ENCODE measurements around the gene DNAH6.

DNAH6 gene

DNA sequence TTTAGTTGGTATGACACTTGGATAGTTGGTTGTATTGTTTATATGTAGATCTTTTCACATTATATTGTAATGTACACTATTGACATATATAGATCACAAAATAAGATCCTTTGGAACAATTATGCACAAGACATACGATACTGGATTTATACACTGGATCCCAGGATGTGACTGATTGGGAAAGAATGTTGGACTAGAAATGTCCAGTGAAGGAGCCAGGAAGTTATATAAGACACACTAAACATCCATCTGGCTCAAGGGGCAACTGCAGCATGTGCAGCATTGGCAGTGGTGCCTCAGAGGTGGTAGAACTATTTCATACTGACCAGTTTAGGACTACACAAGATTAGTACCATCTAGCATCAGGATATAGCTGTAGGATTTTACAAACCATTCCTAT is 259.7 kb downstream of the DNAH6 start:
- TF ChIP-seq ARNTL (CRISPR knock-in tag; IDR thresholded peaks at IDR 0.05; ENCODE audit: borderline replicate concordance, low read depth) (no peak), ZFP30 (CRISPR knock-in tag; IDR thresholded peaks at IDR 0.05) (no peak), CSRNP3 (CRISPR knock-in tag; IDR thresholded peaks at IDR 0.05) (no peak), TSHZ2 (CRISPR knock-in tag; IDR thresholded peaks at IDR 0.05) (no peak), GLIS3 (CRISPR knock-in tag; IDR thresholded peaks at IDR 0.05) (no peak), ESRRG (CRISPR knock-in tag; IDR thresholded peaks at IDR 0.05) (no peak), ZC3H10 (CRISPR knock-in tag; IDR thresholded peaks at IDR 0.05) (no peak), SNAI2 (CRISPR knock-in tag; IDR thresholded peaks at IDR 0.05) (no peak), ZFP3 (CRISPR knock-in tag; IDR thresholded peaks at IDR 0.05) (no peak)
- ATAC-seq: no peak

GRCh38 chr2:84778911-84779690 is 262.8 kb downstream of the DNAH6 start:
- no peak for ATAC-seq

DNA sequence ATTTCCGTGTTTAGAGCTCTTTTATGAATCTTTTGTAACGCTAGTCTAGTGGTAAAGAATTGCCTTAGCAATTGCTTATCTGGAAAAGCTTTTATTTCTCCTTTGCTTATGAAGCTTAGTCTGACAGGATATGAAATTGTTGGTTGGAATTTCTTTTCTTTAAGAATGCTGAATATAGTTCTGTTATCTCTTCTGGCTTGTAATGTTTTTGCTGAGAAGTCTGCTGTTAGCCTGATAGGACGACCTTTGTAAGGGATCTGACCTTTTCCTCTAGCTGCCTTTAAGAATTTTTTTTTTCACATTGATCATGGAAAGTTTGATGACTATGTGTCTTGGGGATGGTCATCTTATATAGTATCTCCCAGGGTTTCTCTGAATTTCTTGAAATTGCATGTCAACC is 263.5 kb downstream of the DNAH6 start:
- no peak for ATAC-seq
- TF ChIP-seq RARB (CRISPR knock-in tag; IDR thresholded peaks at IDR 0.05) (no peak), ZFP3 (CRISPR knock-in tag; IDR thresholded peaks at IDR 0.05) (no peak), ZNF70 (CRISPR knock-in tag; IDR thresholded peaks at IDR 0.05) (no peak), OSR1 (CRISPR knock-in tag; IDR thresholded peaks at IDR 0.05) (no peak), ZC3H10 (CRISPR knock-in tag; IDR thresholded peaks at IDR 0.05) (no peak), TOX (CRISPR knock-in tag; IDR thresholded peaks at IDR 0.05; ENCODE audit: borderline replicate concordance) (no peak), ZNF8 (CRISPR knock-in tag; IDR thresholded peaks at IDR 0.05) (no peak), GLIS3 (CRISPR knock-in tag; IDR thresholded peaks at IDR 0.05) (no peak), BACH2 (CRISPR knock-in tag; IDR thresholded peaks at IDR 0.05; ENCODE audit: borderline replicate concordance) (no peak)
- TF ChIP-seq, protein P1, sequence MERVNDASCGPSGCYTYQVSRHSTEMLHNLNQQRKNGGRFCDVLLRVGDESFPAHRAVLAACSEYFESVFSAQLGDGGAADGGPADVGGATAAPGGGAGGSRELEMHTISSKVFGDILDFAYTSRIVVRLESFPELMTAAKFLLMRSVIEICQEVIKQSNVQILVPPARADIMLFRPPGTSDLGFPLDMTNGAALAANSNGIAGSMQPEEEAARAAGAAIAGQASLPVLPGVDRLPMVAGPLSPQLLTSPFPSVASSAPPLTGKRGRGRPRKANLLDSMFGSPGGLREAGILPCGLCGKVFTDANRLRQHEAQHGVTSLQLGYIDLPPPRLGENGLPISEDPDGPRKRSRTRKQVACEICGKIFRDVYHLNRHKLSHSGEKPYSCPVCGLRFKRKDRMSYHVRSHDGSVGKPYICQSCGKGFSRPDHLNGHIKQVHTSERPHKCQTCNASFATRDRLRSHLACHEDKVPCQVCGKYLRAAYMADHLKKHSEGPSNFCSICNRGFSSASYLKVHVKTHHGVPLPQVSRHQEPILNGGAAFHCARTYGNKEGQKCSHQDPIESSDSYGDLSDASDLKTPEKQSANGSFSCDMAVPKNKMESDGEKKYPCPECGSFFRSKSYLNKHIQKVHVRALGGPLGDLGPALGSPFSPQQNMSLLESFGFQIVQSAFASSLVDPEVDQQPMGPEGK (CRISPR knock-in tag; IDR thresholded peaks at IDR 0.05; ENCODE audit: borderline replicate concordance): no peak

More at GRCh38 chr2:84778911-84779690, 262.8 kb downstream of the DNAH6 start:
- no peak for TF ChIP-seq GLIS3 (CRISPR knock-in tag; IDR thresholded peaks at IDR 0.05)
- TF ChIP-seq PPARA (CRISPR knock-in tag; IDR thresholded peaks at IDR 0.05; ENCODE audit: borderline replicate concordance): no peak
- no peak for TF ChIP-seq ESRRG (CRISPR knock-in tag; IDR thresholded peaks at IDR 0.05)
- TF ChIP-seq ZNF70 (CRISPR knock-in tag; IDR thresholded peaks at IDR 0.05): no peak
- TF ChIP-seq TSHZ2 (CRISPR knock-in tag; IDR thresholded peaks at IDR 0.05): no peak
- no peak for TF ChIP-seq ZC3H10 (CRISPR knock-in tag; IDR thresholded peaks at IDR 0.05)
- no peak for TF ChIP-seq ZFP3 (CRISPR knock-in tag; IDR thresholded peaks at IDR 0.05)
- TF ChIP-seq ZNF565 (CRISPR knock-in tag; conservative IDR thresholded peaks at IDR 0.05; ENCODE audit: low read depth): no peak
- TF ChIP-seq SNAI2 (CRISPR knock-in tag; IDR thresholded peaks at IDR 0.05): no peak
- no peak for TF ChIP-seq TCF4 (CRISPR knock-in tag; IDR thresholded peaks at IDR 0.05; ENCODE audit: borderline replicate concordance)
- TF ChIP-seq ARNTL (CRISPR knock-in tag; IDR thresholded peaks at IDR 0.05; ENCODE audit: borderline replicate concordance, low read depth): no peak
- no peak for TF ChIP-seq BACH2 (CRISPR knock-in tag; IDR thresholded peaks at IDR 0.05; ENCODE audit: borderline replicate concordance)
- no peak for TF ChIP-seq CSRNP3 (CRISPR knock-in tag; IDR thresholded peaks at IDR 0.05)
- TF ChIP-seq OSR1 (CRISPR knock-in tag; IDR thresholded peaks at IDR 0.05): no peak
- no peak for TF ChIP-seq ZNF8 (CRISPR knock-in tag; IDR thresholded peaks at IDR 0.05)

All from SK-N-SH treated with all-trans-retinoic acid at 6 μM for 48 hours (cell line).